OCI-LY3 (cell line): ENCODE measurements around the gene PLK1.
"Not testable (repeated sequence)": the region's sequence is repeated elsewhere in the genome, so short reads cannot be mapped to it uniquely, and the experiment has no call there.

Source experiments
- H2AFZ ChIP-seq: fragments of 200-600, 300-600 bp; shearing (Covaris generic); 2 replicates; pipeline ENCODE4 v1.6.0; 2014; ENCODE audit warnings: antibody characterized with exemption, low read depth, low read length
- H3K27ac ChIP-seq: fragments of 200-600, 300-600 bp; sonication (generic); 2 replicates; pipeline ENCODE4 v1.5.1; 2014; ENCODE audit warnings: mild to moderate bottlenecking, low read length, moderate library complexity, mixed read lengths
- H3K27me3 ChIP-seq: fragments of 200-600, 300-600 bp; sonication (generic); 2 replicates; pipeline ENCODE4 v1.6.1; 2014; ENCODE audit warnings: low read depth, low read length, mixed read lengths
- H3K36me3 ChIP-seq: fragments of 200-600, 300-600 bp; sonication (generic); replicated peaks from 2 replicates; pipeline ENCODE3; 2014; ENCODE audit warnings: low read depth, low read length, mixed read lengths
- H3K4me1 ChIP-seq: fragments of 300-600, 200-600 bp; sonication (generic); 2 replicates; pipeline ENCODE4 v1.6.1; 2014; ENCODE audit warnings: low read length, mixed read lengths
- H3K4me2 ChIP-seq: fragments of 200-600, 300-600 bp; sonication (generic); 2 replicates; pipeline ENCODE4 v1.6.1; 2014; ENCODE audit warnings: low read length, mixed read lengths
- H3K4me3 ChIP-seq: fragments of 300-600, 200-600 bp; sonication (generic); 2 replicates; pipeline ENCODE4 v1.5.1; 2014; ENCODE audit warnings: antibody characterized with exemption, mild to moderate bottlenecking, low read length, moderate library complexity
- H3K79me2 ChIP-seq: fragments of 300-600, 200-600 bp; shearing (Covaris generic); 2 replicates; pipeline ENCODE4 v1.6.1; 2014; ENCODE audit warnings: mild to moderate bottlenecking, low read length, mixed read lengths
- H3K9ac ChIP-seq: fragments of 300-600, 200-600 bp; shearing (Covaris generic); 2 replicates; pipeline ENCODE4 v1.6.0; 2014; ENCODE audit warnings: mild to moderate bottlenecking, low read length, moderate library complexity
- H3K9me3 ChIP-seq: fragments of 200-600, 300-600 bp; shearing (Covaris generic); 2 replicates; pipeline ENCODE4 v1.6.1; 2014; ENCODE audit warnings: low read length, mixed read lengths; ENCODE audit not compliant: insufficient read depth
- H4K20me1 ChIP-seq: fragments of 200-600, 300-600 bp; sonication (generic); 2 replicates; pipeline ENCODE4 v1.6.1; 2016; ENCODE audit warnings: low read length, mixed read lengths; ENCODE audit not compliant: insufficient read depth
- EZH2phosphoT487 ChIP-seq: fragments of 200-600 bp; shearing (Covaris generic); IDR thresholded peaks from 2 replicates; pipeline ENCODE4 v1.6.1; 2018; ENCODE audit warnings: antibody characterized with exemption, mixed run types, low read depth
- TF ChIP-seq, protein P1 (sequence below): fragments of 200-600, 300-600 bp; sonication (generic); IDR thresholded peaks from 2 replicates; pipeline ENCODE4 v1.5.1; 2014; ENCODE audit warnings: antibody characterized with exemption, low read length, low read depth

PLK1 gene

DNA sequence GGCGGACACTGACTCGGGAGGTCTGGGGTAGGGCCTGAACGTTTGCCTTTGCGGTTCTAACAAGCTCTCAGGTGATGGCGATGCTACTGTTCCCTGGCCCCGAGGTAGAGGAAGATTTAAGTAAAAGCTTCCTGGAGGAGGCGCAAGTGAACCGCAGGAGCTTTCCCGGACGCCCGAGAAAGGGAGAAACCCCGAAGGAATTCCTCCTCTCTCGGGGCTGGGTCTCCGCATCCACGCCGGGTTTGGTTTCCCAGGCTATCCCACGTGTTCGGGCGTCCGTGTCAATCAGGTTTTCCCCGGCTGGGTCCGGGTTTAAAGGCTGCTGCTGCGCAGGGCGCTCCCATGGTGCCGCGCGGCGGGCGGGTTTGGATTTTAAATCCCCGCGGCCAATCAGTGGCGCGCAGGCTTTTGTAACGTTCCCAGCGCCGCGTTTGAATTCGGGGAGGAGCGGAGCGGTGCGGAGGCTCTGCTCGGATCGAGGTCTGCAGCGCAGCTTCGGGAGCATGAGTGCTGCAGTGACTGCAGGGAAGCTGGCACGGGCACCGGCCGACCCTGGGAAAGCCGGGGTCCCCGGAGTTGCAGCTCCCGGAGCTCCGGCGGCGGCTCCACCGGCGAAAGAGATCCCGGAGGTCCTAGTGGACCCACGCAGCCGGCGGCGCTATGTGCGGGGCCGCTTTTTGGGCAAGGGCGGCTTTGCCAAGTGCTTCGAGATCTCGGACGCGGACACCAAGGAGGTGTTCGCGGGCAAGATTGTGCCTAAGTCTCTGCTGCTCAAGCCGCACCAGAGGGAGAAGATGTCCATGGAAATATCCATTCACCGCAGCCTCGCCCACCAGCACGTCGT, at the start of gene PLK1:
Gene PLK1 (plus strand): TSS at position 460 of the 844 bp plus-strand sequence. CDS start 44 bp downstream, at position 504.
- Histone ChIP-seq H3K9ac (peak within 1 kb of the TSS; percentile 88), H3K27me3 (no peaks in the 10 kb centered on the region), H2AFZ (no peak within 1 kb of the TSS), H3K4me3 (peak within 1 kb of the TSS; percentile 87), H3K4me1 (peaks cover 22% of the 10 kb centered on the region), H3K9me3 (no peaks in the 10 kb centered on the region), H3K36me3 (peaks cover 49% of the 10 kb centered on the region), H4K20me1 (peaks cover 36% of the 10 kb centered on the region), H3K79me2 (peaks cover 43% of the 10 kb centered on the region), H3K4me2 (peak within 1 kb of the TSS; percentile 96), H3K27ac (peak within 1 kb of the TSS; percentile 58)
- TF ChIP-seq EZH2phosphoT487, result no peak
- TF ChIP-seq, protein P1, sequence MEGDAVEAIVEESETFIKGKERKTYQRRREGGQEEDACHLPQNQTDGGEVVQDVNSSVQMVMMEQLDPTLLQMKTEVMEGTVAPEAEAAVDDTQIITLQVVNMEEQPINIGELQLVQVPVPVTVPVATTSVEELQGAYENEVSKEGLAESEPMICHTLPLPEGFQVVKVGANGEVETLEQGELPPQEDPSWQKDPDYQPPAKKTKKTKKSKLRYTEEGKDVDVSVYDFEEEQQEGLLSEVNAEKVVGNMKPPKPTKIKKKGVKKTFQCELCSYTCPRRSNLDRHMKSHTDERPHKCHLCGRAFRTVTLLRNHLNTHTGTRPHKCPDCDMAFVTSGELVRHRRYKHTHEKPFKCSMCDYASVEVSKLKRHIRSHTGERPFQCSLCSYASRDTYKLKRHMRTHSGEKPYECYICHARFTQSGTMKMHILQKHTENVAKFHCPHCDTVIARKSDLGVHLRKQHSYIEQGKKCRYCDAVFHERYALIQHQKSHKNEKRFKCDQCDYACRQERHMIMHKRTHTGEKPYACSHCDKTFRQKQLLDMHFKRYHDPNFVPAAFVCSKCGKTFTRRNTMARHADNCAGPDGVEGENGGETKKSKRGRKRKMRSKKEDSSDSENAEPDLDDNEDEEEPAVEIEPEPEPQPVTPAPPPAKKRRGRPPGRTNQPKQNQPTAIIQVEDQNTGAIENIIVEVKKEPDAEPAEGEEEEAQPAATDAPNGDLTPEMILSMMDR, result peak; percentile 43

DNA sequence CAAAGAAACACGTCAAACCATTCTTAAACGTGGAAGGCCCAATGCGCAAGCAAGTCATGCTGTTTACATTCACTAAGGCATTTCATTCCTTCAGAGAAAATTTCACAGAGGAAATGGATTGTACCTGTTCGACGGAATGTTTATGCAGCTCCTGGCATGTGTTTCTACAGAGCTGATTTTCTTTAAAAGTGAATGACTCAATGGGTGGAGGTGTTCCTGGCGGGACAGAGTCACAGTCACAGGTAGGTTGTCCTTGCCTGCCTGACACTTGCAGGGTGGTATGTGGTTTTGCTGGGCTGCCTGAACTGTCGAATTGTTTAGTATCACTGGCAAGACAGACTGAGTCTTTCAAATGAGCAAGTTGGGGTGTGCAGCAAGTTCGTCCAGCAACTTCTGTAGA, 49.2 kb upstream of the PLK1 start:
- no peak overlapping the region for H3K4me3 ChIP-seq
- H3K36me3 ChIP-seq, result peaks cover 33% of the 10 kb centered on the region
- no peak overlapping the region for H3K9ac ChIP-seq
- no peak overlapping the region for H3K27ac ChIP-seq
- H3K4me2 ChIP-seq, result no peak overlapping the region
- H2AFZ ChIP-seq, result no peak overlapping the region
- H3K9me3 ChIP-seq, result no peaks in the 10 kb centered on the region
- H3K79me2 ChIP-seq, result peaks cover 8% of the 10 kb centered on the region; the same call in 1 of the 2 replicates
- H3K4me1 ChIP-seq, result no peaks in the 10 kb centered on the region
- H4K20me1 ChIP-seq, result no peaks in the 10 kb centered on the region
- TF ChIP-seq EZH2phosphoT487, result no peak
- TF ChIP-seq, protein P1, result no peak
- no peaks in the 10 kb centered on the region for H3K27me3 ChIP-seq

DNA sequence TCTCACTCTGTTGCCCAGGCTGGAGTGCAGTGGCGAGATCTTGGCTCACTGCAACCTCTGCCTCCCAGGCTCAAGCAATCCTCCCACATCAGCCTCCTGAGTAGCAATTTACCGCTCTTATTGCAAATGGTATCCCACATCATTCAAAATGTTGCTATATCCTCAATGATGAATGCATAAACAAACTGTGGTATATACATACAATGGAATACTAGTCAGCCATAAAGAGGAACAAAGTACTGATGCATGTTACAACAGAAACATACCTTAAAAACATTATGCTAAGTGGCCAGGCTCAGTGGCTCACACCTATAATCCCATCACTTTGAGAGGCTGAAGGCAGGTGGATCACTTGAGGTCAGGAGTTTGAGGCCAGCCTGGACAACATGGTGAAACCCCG, 46.8 kb upstream of the PLK1 start:
- H3K27me3 ChIP-seq, H3K79me2 ChIP-seq, H3K9me3 ChIP-seq, H4K20me1 ChIP-seq, H3K4me3 ChIP-seq, H3K27ac ChIP-seq, H3K4me2 ChIP-seq, H3K9ac ChIP-seq, H3K4me1 ChIP-seq, H2AFZ ChIP-seq: not testable (repeated sequence)
- peaks cover 33% of the 10 kb centered on the region for H3K36me3 ChIP-seq

DNA sequence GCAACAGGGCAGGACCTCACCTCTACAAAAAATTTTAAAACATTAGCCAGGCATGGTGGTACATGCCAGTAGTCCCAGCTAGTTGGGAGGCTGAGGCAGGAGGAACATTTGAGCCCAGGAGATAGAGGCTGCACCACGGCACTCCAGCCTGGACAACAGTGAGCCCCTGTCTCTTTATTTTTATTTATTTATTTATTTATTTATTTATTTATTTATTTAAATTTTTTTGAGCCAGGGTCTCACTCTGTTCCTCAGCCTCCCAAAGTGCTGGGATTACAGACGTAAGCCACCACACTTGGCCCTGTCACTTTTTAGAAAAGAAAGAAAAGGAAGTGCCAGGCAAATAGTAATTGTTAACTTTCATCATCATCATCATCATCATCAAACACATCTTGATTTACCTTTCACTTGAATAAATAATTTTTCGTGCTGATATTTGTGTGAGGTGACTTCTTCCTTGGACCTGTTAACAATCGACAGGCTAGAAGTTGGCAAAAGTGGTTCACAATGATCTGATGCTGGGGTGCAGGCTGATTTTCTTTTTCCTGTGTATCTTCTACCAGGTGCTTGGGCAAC, 44.1 kb upstream of the PLK1 start:
- H3K4me3 ChIP-seq, result no peak overlapping the region
- no peak for TF ChIP-seq EZH2phosphoT487
- TF ChIP-seq, protein P1, result no peak
- peaks cover 27% of the 10 kb centered on the region for H3K36me3 ChIP-seq
- no peaks in the 10 kb centered on the region for H3K4me1 ChIP-seq
- no peaks in the 10 kb centered on the region for H3K27me3 ChIP-seq
- no peak overlapping the region for H2AFZ ChIP-seq
- no peaks in the 10 kb centered on the region for H3K9me3 ChIP-seq
- peaks cover 9% of the 10 kb centered on the region for H3K79me2 ChIP-seq
- H4K20me1 ChIP-seq, result no peaks in the 10 kb centered on the region
- H3K4me2 ChIP-seq, result no peak overlapping the region
- H3K27ac ChIP-seq, result no peak overlapping the region
- no peak overlapping the region for H3K9ac ChIP-seq
